MCF 10A (cell line): ENCODE data around the gene MYRIP. TPM values are rescaled to one million over a fixed set of nuclear protein-coding genes. Genes with fewer than 3 reads are reported as not detected.

Experiments
- BruUV-seq: library from RNA; stranded (reverse); fragments of 400-500 nt; replicated peaks from 2 replicates; lab custom pipeline; 2021; lab: Mats Ljungman, UMichigan
- CTCF ChIA-PET: fragments of 300-600 bp; sonication (Branson Sonifier 250); formaldehyde crosslinking; extraction: SDS; loops from one replicate; lab custom pipeline; 2021; ENCODE audit warnings: antibody characterized with exemption, inconsistent platforms; lab: Yijun Ruan, JAX
- POLR2A ChIA-PET: fragments of 300-600, 350-650 bp; sonication (Branson Sonifier 250); formaldehyde crosslinking; extraction: SDS; loops from one replicate; lab custom pipeline; 2020; ENCODE audit warnings: antibody characterized with exemption, inconsistent platforms; lab: Yijun Ruan, JAX
- DNase-seq: peaks from one replicate; pipeline ENCODE4 v3.0.0-alpha.2; 2018; ENCODE audit not compliant: unreplicated experiment
- H3K27ac Mint-ChIP-seq: one replicate; pipeline ENCODE4 v1.8.0; 2022; ENCODE audit warnings: mild to moderate bottlenecking, low read depth, mixed read lengths; ENCODE audit not compliant: unreplicated experiment
- H3K27me3 Mint-ChIP-seq: one replicate; pipeline ENCODE4 v1.8.0; 2022; ENCODE audit warnings: mixed read lengths; ENCODE audit not compliant: insufficient read depth, unreplicated experiment
- H3K36me3 Mint-ChIP-seq: one replicate; pipeline ENCODE4 v1.8.0; 2022; ENCODE audit warnings: mild to moderate bottlenecking, moderate library complexity, mixed read lengths; ENCODE audit not compliant: insufficient read depth, unreplicated experiment
- H3K4me1 Mint-ChIP-seq: one replicate; pipeline ENCODE4 v1.8.0; 2022; ENCODE audit warnings: mixed read lengths; ENCODE audit not compliant: insufficient read depth, unreplicated experiment
- H3K4me3 Mint-ChIP-seq: one replicate; pipeline ENCODE4 v1.8.0; 2022; ENCODE audit warnings: mild to moderate bottlenecking, moderate library complexity, mixed read lengths; ENCODE audit not compliant: unreplicated experiment
- H3K9me3 Mint-ChIP-seq: one replicate; pipeline ENCODE4 v1.8.0; 2022; ENCODE audit warnings: mixed read lengths; ENCODE audit not compliant: unreplicated experiment
- intact Hi-C: fragments of 100-400 bp; cut with micrococcal nuclease; formaldehyde crosslinking; loops from 2 replicates; pipeline ENCODE4 v1.14.1; 2022
- total RNA-seq: library from RNA; stranded (reverse); gene quantifications from 2 replicates; pipeline ENCODE4 v1.2.3, GENCODE V29; 2022
- TF ChIP-seq, protein P1 (sequence below): fragments of 200-600 bp; IDR thresholded peaks from one replicate; pipeline ENCODE4 v1.8.0; 2022; ENCODE audit warnings: antibody characterized with exemption, mild to moderate bottlenecking; ENCODE audit not compliant: unreplicated experiment

MYRIP gene
- total RNA-seq, 1 experiment from 2014 or later, result 0.19 TPM

DNA sequence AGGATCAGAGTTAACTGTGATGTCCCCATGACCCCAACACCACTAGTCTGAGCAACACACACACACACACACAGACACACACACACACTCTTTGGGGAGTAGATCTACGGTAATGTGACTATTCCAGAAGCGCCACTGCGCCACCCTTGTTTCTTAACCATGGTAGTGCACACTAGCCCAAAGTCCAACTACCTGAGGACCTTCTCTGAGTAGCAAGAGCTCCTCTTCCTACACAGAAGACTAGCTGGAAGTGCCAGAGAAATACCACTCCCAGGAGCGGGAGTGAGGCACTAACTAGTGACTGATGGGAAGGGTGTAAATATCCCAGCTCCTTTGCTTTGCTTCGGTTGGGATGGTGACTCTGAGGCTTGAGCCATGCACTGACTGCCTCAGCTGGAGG is 404.1 kb downstream of the MYRIP start:
- TF ChIP-seq, protein P1, sequence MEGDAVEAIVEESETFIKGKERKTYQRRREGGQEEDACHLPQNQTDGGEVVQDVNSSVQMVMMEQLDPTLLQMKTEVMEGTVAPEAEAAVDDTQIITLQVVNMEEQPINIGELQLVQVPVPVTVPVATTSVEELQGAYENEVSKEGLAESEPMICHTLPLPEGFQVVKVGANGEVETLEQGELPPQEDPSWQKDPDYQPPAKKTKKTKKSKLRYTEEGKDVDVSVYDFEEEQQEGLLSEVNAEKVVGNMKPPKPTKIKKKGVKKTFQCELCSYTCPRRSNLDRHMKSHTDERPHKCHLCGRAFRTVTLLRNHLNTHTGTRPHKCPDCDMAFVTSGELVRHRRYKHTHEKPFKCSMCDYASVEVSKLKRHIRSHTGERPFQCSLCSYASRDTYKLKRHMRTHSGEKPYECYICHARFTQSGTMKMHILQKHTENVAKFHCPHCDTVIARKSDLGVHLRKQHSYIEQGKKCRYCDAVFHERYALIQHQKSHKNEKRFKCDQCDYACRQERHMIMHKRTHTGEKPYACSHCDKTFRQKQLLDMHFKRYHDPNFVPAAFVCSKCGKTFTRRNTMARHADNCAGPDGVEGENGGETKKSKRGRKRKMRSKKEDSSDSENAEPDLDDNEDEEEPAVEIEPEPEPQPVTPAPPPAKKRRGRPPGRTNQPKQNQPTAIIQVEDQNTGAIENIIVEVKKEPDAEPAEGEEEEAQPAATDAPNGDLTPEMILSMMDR, result no peak
- Mint-ChIP-seq H3K36me3 (peaks cover 3% of the 10 kb centered on the region), H3K27ac (no peak overlapping the region), H3K9me3 (no peaks in the 10 kb centered on the region), H3K4me1 (peaks cover 10% of the 10 kb centered on the region), H3K4me3 (no peak overlapping the region), H3K27me3 (no peaks in the 10 kb centered on the region)
- intact Hi-C loops, result no loop called here
- BruUV-seq, result no TSS peak
- CTCF ChIA-PET, result interaction anchor here (0.7 kb wide), 1 partner anchor 22 kb away, joined by 4 read pairs; no protein-coding TSS in a partner anchor
- no peak for DNase-seq
- POLR2A ChIA-PET, result no interaction called here

DNA sequence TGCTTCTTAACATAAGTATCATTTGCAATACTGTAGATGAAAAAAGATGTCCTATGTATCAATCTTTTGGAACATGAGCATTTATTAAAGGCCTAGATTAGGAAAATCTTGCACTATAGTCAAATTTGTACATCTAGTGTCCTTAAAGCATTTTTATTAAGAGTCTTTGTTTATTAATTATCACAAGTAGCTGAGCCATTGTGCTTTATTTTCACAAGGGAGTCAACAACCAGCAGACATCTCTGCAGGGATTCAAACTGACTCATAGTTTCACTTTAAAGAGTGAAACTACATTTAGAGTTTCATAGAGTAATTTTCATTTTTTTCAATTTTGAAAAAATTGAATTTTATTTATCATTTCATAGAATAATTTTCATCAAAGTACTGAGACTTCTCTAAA is 405.6 kb downstream of the MYRIP start:
- ChIA-PET CTCF (no interaction called here), POLR2A (no interaction called here)
- no peak for DNase-seq
- no peaks in the 10 kb centered on the region for H3K36me3 Mint-ChIP-seq
- H3K27me3 Mint-ChIP-seq, result no peaks in the 10 kb centered on the region
- no peaks in the 10 kb centered on the region for H3K9me3 Mint-ChIP-seq
- no peak overlapping the region for H3K27ac Mint-ChIP-seq
- intact Hi-C loops, result no loop called here
- TF ChIP-seq, protein P1, result no peak
- peaks cover 7% of the 10 kb centered on the region for H3K4me1 Mint-ChIP-seq
- no peak overlapping the region for H3K4me3 Mint-ChIP-seq
- no TSS peak for BruUV-seq

DNA sequence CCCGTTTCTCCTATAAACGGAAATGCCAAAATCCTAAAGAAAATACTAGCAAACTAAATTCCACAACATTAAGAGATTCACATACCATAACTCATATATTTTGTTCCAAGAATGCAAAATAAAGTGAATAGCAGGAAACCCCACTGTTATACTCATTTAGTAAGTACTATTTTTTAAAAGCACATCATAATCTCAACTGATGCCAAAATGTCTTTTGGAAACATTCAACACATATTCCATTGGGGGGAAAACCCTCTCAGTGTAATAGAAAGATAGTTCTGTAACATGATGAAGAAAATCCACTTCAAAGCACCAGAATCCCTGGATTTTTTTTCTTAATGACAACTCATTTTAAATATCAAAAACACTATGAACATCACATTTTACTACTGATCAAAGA is 407.1 kb downstream of the MYRIP start:
- intact Hi-C loops, result no loop called here
- Mint-ChIP-seq H3K36me3 (no peaks in the 10 kb centered on the region), H3K9me3 (no peaks in the 10 kb centered on the region), H3K4me1 (peaks cover 4% of the 10 kb centered on the region), H3K27me3 (no peaks in the 10 kb centered on the region), H3K4me3 (no peak overlapping the region), H3K27ac (no peak overlapping the region)
- TF ChIP-seq, protein P1, result no peak
- DNase-seq, result no peak
- BruUV-seq, result no TSS peak
- ChIA-PET CTCF (no interaction called here), POLR2A (no interaction called here)

DNA sequence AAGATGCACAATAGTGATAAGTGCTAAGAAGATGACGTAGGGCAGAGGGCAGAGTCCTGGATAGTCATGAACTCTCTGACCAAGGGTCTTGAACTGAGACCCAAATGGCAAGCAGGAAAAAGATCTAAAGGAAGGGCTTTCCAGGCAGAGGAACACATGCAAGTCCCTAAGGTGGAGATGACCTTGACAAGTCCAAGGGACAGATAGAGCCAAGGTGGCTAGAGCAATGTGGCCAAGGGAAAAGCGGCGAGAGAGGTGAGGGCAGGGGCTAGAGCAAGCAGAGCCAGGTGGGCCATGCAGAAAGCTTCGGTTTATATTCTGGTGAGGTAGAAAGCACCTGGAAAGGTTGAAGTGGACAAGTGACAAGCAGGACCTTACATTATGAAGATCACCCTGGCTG is 414.4 kb downstream of the MYRIP start:
- no peak overlapping the region for H3K27ac Mint-ChIP-seq
- DNase-seq, result no peak
- no peaks in the 10 kb centered on the region for H3K36me3 Mint-ChIP-seq
- H3K27me3 Mint-ChIP-seq, result peaks cover 17% of the 10 kb centered on the region
- ChIA-PET CTCF (interaction anchor here (1.0 kb wide), 2 partner anchors 85 to 1174 kb away, joined by 3 read pairs; partner anchors contain the start of gene EIF1B), POLR2A (no interaction called here)
- intact Hi-C loops, result no loop called here
- no peaks in the 10 kb centered on the region for H3K9me3 Mint-ChIP-seq
- TF ChIP-seq, protein P1, result no peak
- no peaks in the 10 kb centered on the region for H3K4me1 Mint-ChIP-seq
- no peak overlapping the region for H3K4me3 Mint-ChIP-seq
- no TSS peak for BruUV-seq
